Lower lobe of right lung (tissue), 2 donors: ENCODE measurements around the gene LDLRAD4. TPM values are rescaled to one million over a fixed set of nuclear protein-coding genes. Genes with fewer than 3 reads are reported as not detected.

ENCODE experiments used
- ATAC-seq, 2 donors: fragments of 200-7000 bp; cut with Tn5 transposase; one replicate each; pipeline ENCODE4 v1.9.1; 2020 to 2022; ENCODE audit warnings: mild to moderate bottlenecking in 2 of 2, moderate library complexity in 2 of 2
- DNase-seq: peaks from one replicate; pipeline ENCODE4 v3.0.0-alpha.2; 2020
- H3K27ac ChIP-seq: fragments of 200-600 bp; one replicate; pipeline ENCODE4 v1.8.0; 2022
- H3K27me3 ChIP-seq: fragments of 200-600 bp; one replicate; pipeline ENCODE4 v1.8.0; 2022; ENCODE audit warnings: low read depth
- H3K36me3 ChIP-seq: fragments of 200-600 bp; one replicate; pipeline ENCODE4 v1.8.0; 2022; ENCODE audit warnings: mild to moderate bottlenecking
- H3K4me1 ChIP-seq: fragments of 200-600 bp; one replicate; pipeline ENCODE4 v1.8.0; 2022
- H3K4me3 ChIP-seq: fragments of 200-600 bp; one replicate; pipeline ENCODE4 v1.8.0; 2022; ENCODE audit warnings: mild to moderate bottlenecking
- H3K9me3 ChIP-seq: fragments of 200-600 bp; one replicate; pipeline ENCODE4 v1.8.0; 2022
- intact Hi-C: fragments of 100-400 bp; cut with DNase I; formaldehyde crosslinking; loops from one replicate; pipeline ENCODE4 v1.11.0; 2022
- total RNA-seq: library from RNA; stranded (reverse); fragmentation: NEBNext Ultra II Directional; extraction: Animal tissue kit (Norgen Biotek cat#: 25700); gene quantifications from one replicate; pipeline ENCODE4 v1.2.1, GENCODE V29; 2021
- TF ChIP-seq, protein P1 (sequence below): fragments of 200-600 bp; IDR thresholded peaks from one replicate; pipeline ENCODE4 v1.8.0; 2022; ENCODE audit warnings: antibody characterized with exemption, mild to moderate bottlenecking
- donor health status: DM: no; HTN: yes; CAD: no; lungs with severe emphysema.

The LDLRAD4 gene
- total RNA-seq, 1 donor from 2014 or later = 24.6 TPM

- DNase-seq (no peak), ATAC-seq (no peak)
- Histone ChIP-seq H3K4me3 (no peak overlapping the region), H3K4me1 (peaks cover 17% of the 10 kb centered on the region), H3K9me3 (no peaks in the 10 kb centered on the region), H3K27me3 (no peaks in the 10 kb centered on the region), H3K27ac (no peak overlapping the region), H3K36me3 (no peaks in the 10 kb centered on the region)
- intact Hi-C loops = no loop called here
- TF ChIP-seq, protein P1, sequence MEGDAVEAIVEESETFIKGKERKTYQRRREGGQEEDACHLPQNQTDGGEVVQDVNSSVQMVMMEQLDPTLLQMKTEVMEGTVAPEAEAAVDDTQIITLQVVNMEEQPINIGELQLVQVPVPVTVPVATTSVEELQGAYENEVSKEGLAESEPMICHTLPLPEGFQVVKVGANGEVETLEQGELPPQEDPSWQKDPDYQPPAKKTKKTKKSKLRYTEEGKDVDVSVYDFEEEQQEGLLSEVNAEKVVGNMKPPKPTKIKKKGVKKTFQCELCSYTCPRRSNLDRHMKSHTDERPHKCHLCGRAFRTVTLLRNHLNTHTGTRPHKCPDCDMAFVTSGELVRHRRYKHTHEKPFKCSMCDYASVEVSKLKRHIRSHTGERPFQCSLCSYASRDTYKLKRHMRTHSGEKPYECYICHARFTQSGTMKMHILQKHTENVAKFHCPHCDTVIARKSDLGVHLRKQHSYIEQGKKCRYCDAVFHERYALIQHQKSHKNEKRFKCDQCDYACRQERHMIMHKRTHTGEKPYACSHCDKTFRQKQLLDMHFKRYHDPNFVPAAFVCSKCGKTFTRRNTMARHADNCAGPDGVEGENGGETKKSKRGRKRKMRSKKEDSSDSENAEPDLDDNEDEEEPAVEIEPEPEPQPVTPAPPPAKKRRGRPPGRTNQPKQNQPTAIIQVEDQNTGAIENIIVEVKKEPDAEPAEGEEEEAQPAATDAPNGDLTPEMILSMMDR = no peak
These were observed 321.4 kb downstream of the LDLRAD4 start for GRCh38 chr18:13539843-13540476.

GRCh38 chr18:13540477-13541182, 322.1 kb downstream of the LDLRAD4 start:
- Histone ChIP-seq H3K27ac (no peak overlapping the region), H3K36me3 (no peaks in the 10 kb centered on the region), H3K9me3 (no peaks in the 10 kb centered on the region), H3K4me1 (peaks cover 17% of the 10 kb centered on the region), H3K4me3 (no peak overlapping the region), H3K27me3 (no peaks in the 10 kb centered on the region)
- intact Hi-C loops = no loop called here
- no peak for ATAC-seq
- TF ChIP-seq, protein P1 = no peak
- no peak for DNase-seq

GRCh38 chr18:13541621-13542519, 323.3 kb downstream of the LDLRAD4 start:
- Histone ChIP-seq H3K27ac (no peak overlapping the region), H3K36me3 (no peaks in the 10 kb centered on the region), H3K4me3 (no peak overlapping the region), H3K27me3 (no peaks in the 10 kb centered on the region), H3K9me3 (no peaks in the 10 kb centered on the region), H3K4me1 (peaks cover 17% of the 10 kb centered on the region)
- intact Hi-C loops = no loop called here
- DNase-seq = no peak
- TF ChIP-seq, protein P1 = no peak
- ATAC-seq = peak in 1 of 2 donors; percentile 16

- no peak overlapping the region for H3K4me3 ChIP-seq
- TF ChIP-seq, protein P1 = no peak
- ATAC-seq (no peak), DNase-seq (no peak)
- peaks cover 17% of the 10 kb centered on the region for H3K4me1 ChIP-seq
- intact Hi-C loops = no loop called here
- H3K27ac ChIP-seq = no peak overlapping the region
- no peaks in the 10 kb centered on the region for H3K27me3 ChIP-seq
- no peaks in the 10 kb centered on the region for H3K36me3 ChIP-seq
- no peaks in the 10 kb centered on the region for H3K9me3 ChIP-seq
These were observed 323.9 kb downstream of the LDLRAD4 start for GRCh38 chr18:13542520-13542847.

DNA sequence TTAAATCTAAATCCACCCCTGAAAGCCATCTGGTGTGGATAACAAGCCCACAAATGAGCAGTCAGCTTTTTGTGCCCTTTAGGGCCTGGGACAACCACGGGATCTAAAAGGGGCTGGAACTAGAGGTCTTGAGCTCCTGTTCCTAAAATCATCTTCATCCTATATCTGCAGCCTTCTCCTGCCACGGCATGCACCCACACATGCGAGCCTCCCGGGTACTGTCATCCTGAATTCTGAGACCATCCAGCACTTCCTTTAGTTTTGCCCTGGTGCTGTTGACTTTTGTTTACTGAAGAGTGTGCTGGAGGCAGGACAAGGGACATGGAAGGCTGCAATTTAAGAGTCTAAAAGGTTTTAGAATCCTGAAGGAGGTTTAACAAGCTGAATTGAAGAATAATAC, 324.6 kb downstream of the LDLRAD4 start:
- intact Hi-C loops = no loop called here
- Histone ChIP-seq H3K36me3 (no peaks in the 10 kb centered on the region), H3K9me3 (no peaks in the 10 kb centered on the region), H3K27ac (no peak overlapping the region), H3K4me3 (no peak overlapping the region), H3K27me3 (no peaks in the 10 kb centered on the region), H3K4me1 (peaks cover 17% of the 10 kb centered on the region)
- ATAC-seq (no peak), DNase-seq (no peak)
- TF ChIP-seq, protein P1 = no peak
